Mammary microvascular endothelial cell (primary cell): ENCODE results near the gene MYEF2. TPM values are rescaled to one million over a fixed set of nuclear protein-coding genes. Genes with fewer than 3 reads are reported as not detected.

Experiments
- total RNA-seq: library from RNA; depleted of rRNA; stranded (reverse); fragments of >200 nt; gene quantifications from 2 replicates; pipeline ENCODE4 v1.2.3, GENCODE V29; 2015

MYEF2 gene, protein sequence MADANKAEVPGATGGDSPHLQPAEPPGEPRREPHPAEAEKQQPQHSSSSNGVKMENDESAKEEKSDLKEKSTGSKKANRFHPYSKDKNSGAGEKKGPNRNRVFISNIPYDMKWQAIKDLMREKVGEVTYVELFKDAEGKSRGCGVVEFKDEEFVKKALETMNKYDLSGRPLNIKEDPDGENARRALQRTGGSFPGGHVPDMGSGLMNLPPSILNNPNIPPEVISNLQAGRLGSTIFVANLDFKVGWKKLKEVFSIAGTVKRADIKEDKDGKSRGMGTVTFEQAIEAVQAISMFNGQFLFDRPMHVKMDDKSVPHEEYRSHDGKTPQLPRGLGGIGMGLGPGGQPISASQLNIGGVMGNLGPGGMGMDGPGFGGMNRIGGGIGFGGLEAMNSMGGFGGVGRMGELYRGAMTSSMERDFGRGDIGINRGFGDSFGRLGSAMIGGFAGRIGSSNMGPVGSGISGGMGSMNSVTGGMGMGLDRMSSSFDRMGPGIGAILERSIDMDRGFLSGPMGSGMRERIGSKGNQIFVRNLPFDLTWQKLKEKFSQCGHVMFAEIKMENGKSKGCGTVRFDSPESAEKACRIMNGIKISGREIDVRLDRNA
- 17.7 and 25.2 TPM in 2 replicates for total RNA-seq

DNA sequence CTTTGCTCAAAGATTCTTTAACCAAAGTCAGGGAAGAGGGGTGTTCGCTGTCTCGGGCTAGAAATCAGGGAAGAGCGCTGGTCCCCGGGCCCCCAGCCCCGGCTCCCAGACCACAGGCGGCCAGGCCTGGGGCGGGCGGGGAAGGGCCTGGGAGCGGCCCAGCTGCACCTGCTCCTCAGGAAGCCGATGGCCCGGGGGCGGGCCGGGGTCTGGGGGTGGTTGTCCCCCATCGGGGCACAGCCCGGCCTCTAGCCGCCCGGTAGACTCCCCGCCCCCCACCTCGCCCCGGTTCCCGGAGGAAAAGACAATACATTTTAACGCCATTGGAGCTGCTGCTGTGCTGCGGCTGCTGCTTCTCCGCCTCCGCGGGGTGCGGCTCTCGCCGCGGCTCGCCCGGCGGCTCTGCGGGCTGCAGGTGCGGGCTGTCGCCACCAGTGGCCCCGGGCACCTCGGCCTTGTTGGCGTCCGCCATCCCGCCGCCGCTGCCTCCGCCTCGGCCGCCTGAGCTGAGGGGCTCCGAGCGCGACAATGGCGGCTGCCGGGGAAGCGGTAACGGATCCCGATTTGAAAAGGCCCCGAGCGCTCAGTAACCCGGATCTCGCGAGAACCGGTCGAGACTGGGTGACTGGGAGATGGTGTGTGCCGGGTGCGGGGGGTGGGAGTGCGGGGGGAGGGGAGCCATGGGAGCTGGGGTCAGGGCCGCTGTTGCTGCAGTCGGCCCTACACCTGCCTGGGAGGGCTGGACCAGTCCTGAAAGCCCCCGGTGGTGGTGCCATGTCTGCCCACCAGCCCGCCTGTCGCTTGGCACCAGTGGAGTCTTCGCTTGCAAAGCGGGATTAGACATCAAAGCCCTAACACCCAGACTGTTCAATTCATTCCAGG lies at the start of gene MYEF2:
TSS of gene MYEF2 (minus strand) at position 530 of the 882 bp plus-strand sequence. CDS start at position 472, 58 bp downstream.

DNA sequence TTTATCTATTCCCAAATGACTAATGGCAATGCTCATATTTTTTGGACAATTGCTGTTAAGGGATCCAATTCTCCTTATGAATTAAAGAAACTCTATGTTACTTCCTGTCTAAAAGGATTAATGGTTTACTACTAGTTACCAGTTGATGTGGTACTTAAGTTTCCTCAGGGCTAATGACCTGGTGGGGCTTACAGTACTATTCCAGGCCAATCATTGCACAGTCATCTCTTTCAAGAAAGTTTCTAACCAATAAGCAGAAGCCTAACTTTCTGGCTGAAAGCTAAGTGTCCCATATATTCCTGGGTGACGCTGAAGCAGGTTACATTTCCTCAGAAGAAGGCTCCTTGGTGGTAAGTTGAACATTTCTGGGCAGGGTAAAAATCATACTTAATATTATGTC lies 27.9 kb upstream of the MYEF2 start, which contains the start of gene SLC12A1:
TSS of gene SLC12A1 (plus strand) at position 322 of the 400 bp plus-strand sequence. CDS start 1,418 bp downstream, outside the sequence.

DNA sequence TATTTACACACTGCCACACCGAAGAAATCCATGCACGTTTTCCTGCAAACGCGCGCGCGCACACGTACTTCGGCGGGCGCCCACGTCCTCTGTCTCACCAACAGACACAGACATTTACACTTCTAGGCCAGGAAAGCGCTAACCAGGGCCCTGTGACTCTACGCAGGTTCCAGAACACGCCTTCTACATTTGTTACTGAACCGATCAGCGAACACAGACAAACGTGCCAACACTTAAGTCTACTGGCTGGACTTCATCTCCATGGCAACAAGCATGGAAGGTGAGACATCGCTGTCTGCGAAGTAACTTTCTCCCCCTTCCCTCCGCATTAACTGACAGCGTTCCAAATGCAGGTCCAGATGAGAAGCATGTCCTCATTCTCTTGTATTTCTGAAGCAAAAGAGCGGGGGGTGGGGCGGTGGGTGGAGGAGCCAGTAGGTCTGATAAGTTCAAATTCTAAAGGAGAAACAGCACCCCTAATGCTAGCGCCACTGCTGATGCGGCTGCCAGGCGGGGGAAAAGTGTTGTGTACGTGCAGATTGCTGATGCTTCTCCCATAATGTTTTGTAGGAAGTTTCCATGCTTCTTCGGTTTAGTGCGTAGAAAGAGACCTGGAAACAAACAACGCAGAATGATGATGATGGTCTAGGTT lies 13.6 kb upstream of the MYEF2 start, which contains the start of gene CTXN2:
TSS of gene CTXN2 (plus strand) at position 92 of the 652 bp plus-strand sequence. CDS start 9,636 bp downstream, outside the sequence.

DNA sequence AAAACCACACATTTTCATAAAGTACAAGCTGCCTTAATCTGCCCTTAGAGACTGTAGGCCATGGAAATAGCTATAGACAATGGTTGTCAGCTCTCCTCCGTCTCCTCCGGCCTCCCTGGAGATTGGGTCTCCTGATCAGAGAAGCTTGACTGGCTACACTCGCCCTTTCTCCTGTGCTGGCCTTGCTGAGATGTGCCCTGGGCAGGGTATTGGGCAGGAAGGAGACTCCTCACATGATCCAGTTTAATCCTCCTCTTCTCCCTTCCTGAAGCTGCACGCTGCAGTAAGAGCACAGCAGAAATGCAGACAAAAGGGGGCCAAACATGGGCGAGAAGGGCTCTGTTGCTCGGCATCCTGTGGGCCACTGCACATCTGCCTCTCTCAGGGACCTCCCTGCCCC lies 57.4 kb downstream of the MYEF2 start, which contains the start of gene SLC24A5:
TSS of gene SLC24A5 (plus strand) at position 246 of the 400 bp plus-strand sequence. CDS start at position 301, 55 bp downstream.

Other genes with a start within 250 kb of the MYEF2 start
- not detected in 2 replicates for gene SLC24A5, start 57.3 kb downstream of the MYEF2 start, total RNA-seq
- gene CTXN2, start 13.4 kb upstream of the MYEF2 start, total RNA-seq = not detected in 2 replicates
- not detected in 2 replicates for gene SLC12A1, start 28.0 kb upstream of the MYEF2 start, total RNA-seq
- 99.5 and 128 TPM in 2 replicates for gene DUT, start 153.1 kb upstream of the MYEF2 start, total RNA-seq